ENCODE data around the gene SPACDR. TPM values are rescaled to one million over a fixed set of nuclear protein-coding genes. Genes with fewer than 3 reads are reported as not detected.

The SPACDR gene
- total and polyA plus RNA-seq, 9 of the 15 experiments (the other 6 are each of a cell fraction or from before 2014, with no cell fraction given): 0.07 to 0.55 (median 0.14) TPM; not detected in 1

DNA sequence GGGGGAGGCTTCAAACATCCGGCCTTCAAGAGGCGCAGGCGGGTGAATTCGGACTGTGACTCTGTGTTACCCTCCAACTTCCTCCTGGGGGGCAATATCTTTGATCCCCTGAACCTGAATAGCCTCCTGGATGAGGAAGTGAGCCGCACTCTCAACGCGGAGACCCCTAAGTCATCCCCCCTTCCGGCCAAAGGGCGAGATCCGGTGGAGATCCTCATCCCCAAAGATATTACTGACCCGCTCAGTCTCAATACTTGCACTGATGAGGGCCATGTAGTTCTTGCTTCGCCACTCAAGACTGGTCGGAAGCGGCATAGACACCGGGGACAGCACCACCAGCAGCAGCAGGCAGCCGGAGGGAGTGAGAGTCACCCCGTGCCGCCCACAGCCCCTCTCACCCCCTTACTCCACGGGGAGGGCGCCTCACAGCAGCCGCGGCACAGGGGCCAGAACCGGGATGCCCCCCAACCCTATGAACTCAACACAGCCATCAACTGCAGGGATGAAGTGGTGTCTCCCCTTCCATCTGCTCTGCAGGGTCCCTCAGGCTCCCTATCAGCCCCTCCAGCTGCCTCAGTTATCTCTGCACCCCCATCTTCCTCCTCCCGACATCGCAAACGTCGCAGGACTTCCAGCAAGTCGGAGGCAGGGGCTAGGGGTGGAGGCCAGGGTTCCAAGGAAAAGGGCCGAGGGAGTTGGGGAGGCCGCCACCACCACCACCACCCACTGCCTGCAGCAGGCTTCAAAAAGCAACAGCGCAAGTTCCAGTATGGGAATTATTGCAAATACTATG lies 33.4 kb downstream of the SPACDR start (continued):
- TF ChIP-seq KDM2B (CRISPR knock-in tag; IDR thresholded peaks at IDR 0.05): no peak
- TF ChIP-seq ELF4 (CRISPR knock-in tag; IDR thresholded peaks at IDR 0.05): 0 out of 2 replicates have a peak, but pooled peaks have one; percentile 32
- peak; percentile 40; the same call in 1 of the 2 replicates for TF ChIP-seq TAL1 (IDR thresholded peaks at IDR 0.05)
- TF ChIP-seq ZBTB7A (IDR thresholded peaks at IDR 0.05; ENCODE audit: borderline replicate concordance, control insufficient read depth, low read depth, low read length): peak; percentile 32
- 0 out of 2 replicates have a peak, but pooled peaks have one; percentile 46 for TF ChIP-seq E2F3 (CRISPR knock-in tag; IDR thresholded peaks at IDR 0.05)
- TF ChIP-seq KDM1A (IDR thresholded peaks at IDR 0.05): 0 out of 4 replicates have a peak, but pooled peaks of 1 of the 2 experiments have one; percentile 25
- TF ChIP-seq CXXC5 (CRISPR knock-in tag; IDR thresholded peaks at IDR 0.05): no peak
- TF ChIP-seq MBD1 (CRISPR knock-in tag; IDR thresholded peaks at IDR 0.05): no peak
- TF ChIP-seq, protein P1, sequence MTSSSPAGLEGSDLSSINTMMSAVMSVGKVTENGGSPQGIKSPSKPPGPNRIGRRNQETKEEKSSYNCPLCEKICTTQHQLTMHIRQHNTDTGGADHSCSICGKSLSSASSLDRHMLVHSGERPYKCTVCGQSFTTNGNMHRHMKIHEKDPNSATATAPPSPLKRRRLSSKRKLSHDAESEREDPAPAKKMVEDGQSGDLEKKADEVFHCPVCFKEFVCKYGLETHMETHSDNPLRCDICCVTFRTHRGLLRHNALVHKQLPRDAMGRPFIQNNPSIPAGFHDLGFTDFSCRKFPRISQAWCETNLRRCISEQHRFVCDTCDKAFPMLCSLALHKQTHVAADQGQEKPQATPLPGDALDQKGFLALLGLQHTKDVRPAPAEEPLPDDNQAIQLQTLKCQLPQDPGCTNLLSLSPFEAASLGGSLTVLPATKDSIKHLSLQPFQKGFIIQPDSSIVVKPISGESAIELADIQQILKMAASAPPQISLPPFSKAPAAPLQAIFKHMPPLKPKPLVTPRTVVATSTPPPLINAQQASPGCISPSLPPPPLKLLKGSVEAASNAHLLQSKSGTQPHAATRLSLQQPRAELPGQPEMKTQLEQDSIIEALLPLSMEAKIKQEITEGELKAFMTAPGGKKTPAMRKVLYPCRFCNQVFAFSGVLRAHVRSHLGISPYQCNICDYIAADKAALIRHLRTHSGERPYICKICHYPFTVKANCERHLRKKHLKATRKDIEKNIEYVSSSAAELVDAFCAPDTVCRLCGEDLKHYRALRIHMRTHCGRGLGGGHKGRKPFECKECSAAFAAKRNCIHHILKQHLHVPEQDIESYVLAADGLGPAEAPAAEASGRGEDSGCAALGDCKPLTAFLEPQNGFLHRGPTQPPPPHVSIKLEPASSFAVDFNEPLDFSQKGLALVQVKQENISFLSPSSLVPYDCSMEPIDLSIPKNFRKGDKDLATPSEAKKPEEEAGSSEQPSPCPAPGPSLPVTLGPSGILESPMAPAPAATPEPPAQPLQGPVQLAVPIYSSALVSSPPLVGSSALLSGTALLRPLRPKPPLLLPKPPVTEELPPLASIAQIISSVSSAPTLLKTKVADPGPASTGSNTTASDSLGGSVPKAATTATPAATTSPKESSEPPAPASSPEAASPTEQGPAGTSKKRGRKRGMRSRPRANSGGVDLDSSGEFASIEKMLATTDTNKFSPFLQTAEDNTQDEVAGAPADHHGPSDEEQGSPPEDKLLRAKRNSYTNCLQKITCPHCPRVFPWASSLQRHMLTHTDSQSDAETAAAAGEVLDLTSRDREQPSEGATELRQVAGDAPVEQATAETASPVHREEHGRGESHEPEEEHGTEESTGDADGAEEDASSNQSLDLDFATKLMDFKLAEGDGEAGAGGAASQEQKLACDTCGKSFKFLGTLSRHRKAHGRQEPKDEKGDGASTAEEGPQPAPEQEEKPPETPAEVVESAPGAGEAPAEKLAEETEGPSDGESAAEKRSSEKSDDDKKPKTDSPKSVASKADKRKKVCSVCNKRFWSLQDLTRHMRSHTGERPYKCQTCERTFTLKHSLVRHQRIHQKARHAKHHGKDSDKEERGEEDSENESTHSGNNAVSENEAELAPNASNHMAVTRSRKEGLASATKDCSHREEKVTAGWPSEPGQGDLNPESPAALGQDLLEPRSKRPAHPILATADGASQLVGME (CRISPR knock-in tag; IDR thresholded peaks at IDR 0.05): 0 out of 2 replicates have a peak, but pooled peaks have one; percentile 68
- TF ChIP-seq DPF2 (IDR thresholded peaks at IDR 0.05): peak; percentile 41
- 0 out of 2 replicates have a peak, but pooled peaks have one; percentile 46 for TF ChIP-seq CBFA2T2 (conservative IDR thresholded peaks at IDR 0.05)
- no peak for TF ChIP-seq ZFP30 (CRISPR knock-in tag; IDR thresholded peaks at IDR 0.05; ENCODE audit: borderline replicate concordance)
- TF ChIP-seq HMGN3 (IDR thresholded peaks at IDR 0.05; ENCODE audit: borderline replicate concordance, extremely low read depth, insufficient read length, low read depth, low read length): peak; percentile 25
- no peak for TF ChIP-seq CGGBP1 (CRISPR knock-in tag; IDR thresholded peaks at IDR 0.05)
- TF ChIP-seq, protein P2, sequence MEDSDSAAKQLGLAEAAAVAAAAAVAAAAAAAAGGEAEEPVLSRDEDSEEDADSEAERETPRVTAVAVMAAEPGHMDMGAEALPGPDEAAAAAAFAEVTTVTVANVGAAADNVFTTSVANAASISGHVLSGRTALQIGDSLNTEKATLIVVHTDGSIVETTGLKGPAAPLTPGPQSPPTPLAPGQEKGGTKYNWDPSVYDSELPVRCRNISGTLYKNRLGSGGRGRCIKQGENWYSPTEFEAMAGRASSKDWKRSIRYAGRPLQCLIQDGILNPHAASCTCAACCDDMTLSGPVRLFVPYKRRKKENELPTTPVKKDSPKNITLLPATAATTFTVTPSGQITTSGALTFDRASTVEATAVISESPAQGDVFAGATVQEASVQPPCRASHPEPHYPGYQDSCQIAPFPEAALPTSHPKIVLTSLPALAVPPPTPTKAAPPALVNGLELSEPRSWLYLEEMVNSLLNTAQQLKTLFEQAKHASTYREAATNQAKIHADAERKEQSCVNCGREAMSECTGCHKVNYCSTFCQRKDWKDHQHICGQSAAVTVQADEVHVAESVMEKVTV (CRISPR knock-in tag; IDR thresholded peaks at IDR 0.05): no peak
- TF ChIP-seq, protein P3, sequence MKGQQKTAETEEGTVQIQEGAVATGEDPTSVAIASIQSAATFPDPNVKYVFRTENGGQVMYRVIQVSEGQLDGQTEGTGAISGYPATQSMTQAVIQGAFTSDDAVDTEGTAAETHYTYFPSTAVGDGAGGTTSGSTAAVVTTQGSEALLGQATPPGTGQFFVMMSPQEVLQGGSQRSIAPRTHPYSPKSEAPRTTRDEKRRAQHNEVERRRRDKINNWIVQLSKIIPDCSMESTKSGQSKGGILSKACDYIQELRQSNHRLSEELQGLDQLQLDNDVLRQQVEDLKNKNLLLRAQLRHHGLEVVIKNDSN (CRISPR knock-in tag; IDR thresholded peaks at IDR 0.05): peak; percentile 9; the same call in 1 of the 2 replicates

Measured in K562 (cell line).